ENCODE data around the gene ENG.

- TF ChIP-seq CTCF (IDR thresholded peaks at IDR 0.05), result peak in 1 of 6 experiments; percentile 12
- peak in 2 of 4 donors; percentile 53 to 61 for TF ChIP-seq POLR2A (IDR thresholded peaks at IDR 0.05)
These were observed 83.4 kb downstream of the ENG start for GRCh38 chr9:127770905-127771569.

Data from esophagus squamous epithelium (tissue), 4 donors.